Heart left ventricle (tissue), 13 donors: ENCODE measurements around the gene GPBP1.

Experiments used
- POLR2A ChIP-seq, 2 donors: fragments of 450-650 bp; IDR thresholded peaks; one replicate each; pipeline ENCODE4 v1.6.1; 2017; ENCODE audit warnings: antibody characterized with exemption in 2 of 2, mild to moderate bottlenecking in 2 of 2, moderate library complexity in 2 of 2
- TF ChIP-seq, protein P1 (sequence below), 12 donors: fragments of 200-600 bp; sonication (generic) in 4 of 12; IDR thresholded peaks; one replicate each; pipeline versions ENCODE4 v1.5.0 to v1.8.0; 2018 to 2022; ENCODE audit warnings: antibody characterized with exemption in 12 of 12, mild to moderate bottlenecking in 5 of 12
- donor health status: ischemic (EF 13 %, LVEDD 7.1; RV severe dilation, severe dysfunction).
- donor health status: DM: no; HTN: yes; CAD: no.
- donor health status: DM: no; HTN: no; CAD: no.
- donor health status: ischemic (EF 25% LVEDD 6.9; RV normal size, moderate dysfunction).
- donor health status: ischemic (EF 25% LVEDD 5.7; RV mildly dilated, moderate dysfunction).
- donor health status: ischemic (EF 35%, LVEDD 5.7; RV mildly dilated, moderate dysfunction).
- donor health status: nonischemic (EF 11% LVEDD 7.7; RV severe dilation, severe dysfunction).
- donor health status: DM: yes; HTN: yes; CAD: no.
- donor health status: PGD.
- donor health status: ischemic (EF 29% LVEDD 5.4; RV normal size, mild dysfunction).
- donor health status: nonischemic (EF 23%, LVEDD 6.1; RV moderate dilation, normal function).

DNA sequence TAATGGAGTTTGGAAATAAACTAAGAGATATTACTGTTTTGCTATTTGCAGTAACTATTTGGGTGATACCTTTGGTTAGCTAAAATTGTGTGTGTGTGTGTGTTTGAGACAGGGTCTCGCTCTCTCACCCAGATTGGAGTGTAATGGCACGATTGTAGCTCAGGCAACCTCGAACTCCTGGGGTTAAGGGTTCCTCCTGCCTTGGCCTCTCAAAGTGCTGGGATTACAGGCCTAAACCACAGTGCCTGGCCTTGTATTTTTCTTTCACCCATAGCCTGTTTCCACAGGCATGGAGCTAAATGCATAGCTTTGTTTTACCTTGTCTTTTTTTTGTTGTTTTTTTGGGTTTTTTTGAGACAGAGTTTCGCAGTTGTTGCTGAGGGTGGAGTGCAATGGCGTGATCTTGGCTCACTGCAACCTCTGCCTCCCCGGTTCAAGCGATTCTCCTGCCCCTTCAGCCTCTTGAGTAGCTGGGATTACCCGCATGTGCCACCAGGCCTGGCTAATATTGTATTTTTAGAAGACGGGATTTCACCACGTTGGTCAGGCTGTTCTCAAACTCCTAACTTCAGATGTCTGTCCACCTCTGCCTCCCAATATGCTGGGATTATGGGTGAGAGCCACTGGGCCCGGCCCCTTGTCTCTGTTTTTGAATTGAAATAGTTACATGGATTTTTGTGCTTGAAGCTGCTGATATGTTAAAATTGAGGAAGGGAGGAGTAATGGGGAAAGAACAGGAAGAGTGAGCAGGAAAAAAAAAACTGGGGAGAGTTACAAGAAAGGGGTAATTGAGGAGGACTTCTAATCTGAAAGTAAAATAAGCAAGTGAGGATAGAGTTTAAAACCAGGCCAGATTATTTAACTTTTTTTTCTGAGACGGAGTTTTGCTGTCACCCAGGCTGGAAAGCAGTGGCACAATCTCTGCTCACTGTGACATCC, 5.7 kb downstream of the GPBP1 start:
- TF ChIP-seq, protein P1, sequence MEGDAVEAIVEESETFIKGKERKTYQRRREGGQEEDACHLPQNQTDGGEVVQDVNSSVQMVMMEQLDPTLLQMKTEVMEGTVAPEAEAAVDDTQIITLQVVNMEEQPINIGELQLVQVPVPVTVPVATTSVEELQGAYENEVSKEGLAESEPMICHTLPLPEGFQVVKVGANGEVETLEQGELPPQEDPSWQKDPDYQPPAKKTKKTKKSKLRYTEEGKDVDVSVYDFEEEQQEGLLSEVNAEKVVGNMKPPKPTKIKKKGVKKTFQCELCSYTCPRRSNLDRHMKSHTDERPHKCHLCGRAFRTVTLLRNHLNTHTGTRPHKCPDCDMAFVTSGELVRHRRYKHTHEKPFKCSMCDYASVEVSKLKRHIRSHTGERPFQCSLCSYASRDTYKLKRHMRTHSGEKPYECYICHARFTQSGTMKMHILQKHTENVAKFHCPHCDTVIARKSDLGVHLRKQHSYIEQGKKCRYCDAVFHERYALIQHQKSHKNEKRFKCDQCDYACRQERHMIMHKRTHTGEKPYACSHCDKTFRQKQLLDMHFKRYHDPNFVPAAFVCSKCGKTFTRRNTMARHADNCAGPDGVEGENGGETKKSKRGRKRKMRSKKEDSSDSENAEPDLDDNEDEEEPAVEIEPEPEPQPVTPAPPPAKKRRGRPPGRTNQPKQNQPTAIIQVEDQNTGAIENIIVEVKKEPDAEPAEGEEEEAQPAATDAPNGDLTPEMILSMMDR (IDR thresholded peaks at IDR 0.05), result no peak
- no peak for TF ChIP-seq POLR2A (IDR thresholded peaks at IDR 0.05)
